Prostate gland (tissue), 2 donors: ENCODE data around the gene ERP27. TPM values are rescaled to one million over a fixed set of nuclear protein-coding genes. Genes with fewer than 3 reads are reported as not detected.

Experiments used
- DNase-seq: peaks from one replicate; pipeline ENCODE4 v3.0.0-alpha.2; 2019; ENCODE audit warnings: low spot score
- H3K27ac ChIP-seq, 2 donors: fragments of 200-600 bp; sonication (generic); 2 replicates each; pipeline ENCODE4 v1.5.1; 2017 to 2019
- H3K27me3 ChIP-seq: fragments of 200-600 bp; sonication (generic); replicated peaks from 2 replicates; pipeline ENCODE4 v1.5.1; 2019; ENCODE audit not compliant: insufficient read depth
- H3K36me3 ChIP-seq, 2 donors: fragments of 200-600 bp; sonication (generic); 1 replicate in 1 of 2; 2 replicates in 1 of 2; pipeline versions ENCODE4 v1.5.1 to v1.8.1; 2017 to 2019
- H3K4me1 ChIP-seq: fragments of 200-600 bp; sonication (generic); replicated peaks from 2 replicates; pipeline ENCODE4 v1.5.1; 2019
- H3K4me3 ChIP-seq, 2 donors: fragments of 200-600 bp; sonication (generic); 2 replicates each; pipeline ENCODE4 v1.5.1; 2017 to 2019
- H3K9me3 ChIP-seq: fragments of 200-600 bp; sonication (generic); 2 replicates; pipeline ENCODE4 v1.5.1; 2017
- POLR2A ChIP-seq: fragments of 450-650 bp; IDR thresholded peaks from one replicate; pipeline ENCODE4 v1.6.1; 2016; ENCODE audit warnings: antibody characterized with exemption, mild to moderate bottlenecking
- POLR2AphosphoS5 ChIP-seq: sonication (generic); formaldehyde crosslinking; IDR thresholded peaks from one replicate; pipeline ENCODE4 v1.6.1; 2017; ENCODE audit warnings: antibody characterized with exemption
- WGBS: methylation state at CpG from one replicate; pipeline ENCODE4 v1.1.5; 2018; 5-methylcytosine and 5-hydroxymethylcytosine counted together
- intact Hi-C: fragments of 100-400 bp; cut with DNase I; formaldehyde crosslinking; loops from one replicate; pipeline ENCODE4 v1.14.2; 2022
- total RNA-seq, 2 donors: library from RNA; depleted of rRNA; stranded (reverse); fragments of >200 nt; gene quantifications; one replicate each; pipeline ENCODE4 v1.1.0, GENCODE V29; 2016
- TF ChIP-seq, protein P1 (sequence below), 4 experiments: fragments of 200-600 bp in 2 of 4; fragments of 450-650 bp in 2 of 4; sonication (generic) in 2 of 4; IDR thresholded peaks; 1 replicate in 3 of 4; 2 replicates in 1 of 4; pipeline ENCODE4 v1.5.1; 2016 to 2019; ENCODE audit warnings: antibody characterized with exemption in 4 of 4, mild to moderate bottlenecking in 2 of 4, moderate library complexity in 2 of 4

Gene ERP27
- total RNA-seq, 2 donors from 2014 or later, result 0.57 to 2.3 TPM

DNA sequence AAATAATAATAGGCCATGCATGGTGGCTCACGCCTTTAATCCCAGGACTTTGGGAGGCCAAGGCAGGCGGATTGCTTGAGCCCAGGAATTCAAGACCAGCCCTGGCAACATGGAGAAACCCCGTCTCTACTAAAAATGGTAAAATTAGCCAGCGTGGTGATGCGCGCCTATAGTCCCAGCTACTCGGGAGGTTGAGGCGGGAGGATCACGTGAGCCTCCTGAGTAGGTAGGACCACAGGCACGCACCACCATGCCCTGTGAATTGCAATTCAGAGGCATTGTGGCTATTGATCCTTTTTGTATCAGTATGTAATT is 20.7 kb upstream of the ERP27 start:
- no peak for TF ChIP-seq POLR2A
- TF ChIP-seq, protein P1, sequence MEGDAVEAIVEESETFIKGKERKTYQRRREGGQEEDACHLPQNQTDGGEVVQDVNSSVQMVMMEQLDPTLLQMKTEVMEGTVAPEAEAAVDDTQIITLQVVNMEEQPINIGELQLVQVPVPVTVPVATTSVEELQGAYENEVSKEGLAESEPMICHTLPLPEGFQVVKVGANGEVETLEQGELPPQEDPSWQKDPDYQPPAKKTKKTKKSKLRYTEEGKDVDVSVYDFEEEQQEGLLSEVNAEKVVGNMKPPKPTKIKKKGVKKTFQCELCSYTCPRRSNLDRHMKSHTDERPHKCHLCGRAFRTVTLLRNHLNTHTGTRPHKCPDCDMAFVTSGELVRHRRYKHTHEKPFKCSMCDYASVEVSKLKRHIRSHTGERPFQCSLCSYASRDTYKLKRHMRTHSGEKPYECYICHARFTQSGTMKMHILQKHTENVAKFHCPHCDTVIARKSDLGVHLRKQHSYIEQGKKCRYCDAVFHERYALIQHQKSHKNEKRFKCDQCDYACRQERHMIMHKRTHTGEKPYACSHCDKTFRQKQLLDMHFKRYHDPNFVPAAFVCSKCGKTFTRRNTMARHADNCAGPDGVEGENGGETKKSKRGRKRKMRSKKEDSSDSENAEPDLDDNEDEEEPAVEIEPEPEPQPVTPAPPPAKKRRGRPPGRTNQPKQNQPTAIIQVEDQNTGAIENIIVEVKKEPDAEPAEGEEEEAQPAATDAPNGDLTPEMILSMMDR (IDR thresholded peaks at IDR 0.05), result no peak
- TF ChIP-seq POLR2AphosphoS5, result no peak
- no peak overlapping the region for H3K4me3 ChIP-seq
- H3K27me3 ChIP-seq, result no peaks in the 10 kb centered on the region
- intact Hi-C loops, result no loop called here
- WGBS, result 96% methylated on average over 10 of the region's 10 CpGs
- peaks cover 2% of the 10 kb centered on the region for H3K4me1 ChIP-seq
- no peaks in the 10 kb centered on the region for H3K9me3 ChIP-seq
- no peak overlapping the region for H3K27ac ChIP-seq
- H3K36me3 ChIP-seq, result no peaks in the 10 kb centered on the region
- no peak for DNase-seq

DNA sequence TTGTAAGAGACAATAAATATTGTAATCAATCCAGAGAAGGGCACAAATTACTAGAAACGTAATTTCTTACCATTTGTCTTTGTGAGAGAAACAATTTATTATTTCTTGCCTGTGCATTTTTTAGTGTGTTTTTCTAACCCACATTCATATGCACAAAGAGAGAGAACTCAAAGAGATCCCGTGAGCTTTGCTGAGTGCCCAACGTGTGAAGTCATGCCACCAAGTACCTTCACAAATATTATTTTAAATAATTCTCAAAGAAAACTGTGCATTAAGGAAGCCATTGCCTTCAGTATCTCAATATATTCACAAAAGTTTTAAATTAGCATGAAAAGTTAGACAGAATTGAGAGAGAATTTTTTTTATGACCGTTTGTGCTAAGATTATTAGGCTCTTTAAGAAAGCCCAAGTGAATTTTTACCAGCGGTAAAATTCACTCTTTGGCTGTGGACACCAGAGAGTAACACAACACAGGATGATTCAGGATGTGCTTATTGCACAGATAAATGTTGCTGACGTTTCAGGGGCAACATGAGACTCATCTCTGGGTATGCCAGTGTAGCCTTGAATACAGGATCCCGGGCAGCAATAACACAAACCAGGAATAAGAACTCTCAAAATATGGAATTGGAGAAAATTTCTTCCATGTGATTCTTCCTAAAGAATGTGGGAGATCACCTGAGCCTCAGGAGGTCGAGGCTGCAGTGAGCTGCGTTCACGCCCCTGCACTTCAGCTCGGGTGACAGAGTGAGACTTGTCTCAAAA is 20.2 kb upstream of the ERP27 start:
- whole genome bisulfite sequencing, result 79% methylated on average over 11 of the region's 11 CpGs
- Histone ChIP-seq H3K4me3 (no peak overlapping the region), H3K9me3 (no peaks in the 10 kb centered on the region), H3K27me3 (no peaks in the 10 kb centered on the region), H3K36me3 (no peaks in the 10 kb centered on the region), H3K27ac (peak overlapping the region; percentile 14 to 21), H3K4me1 (peaks cover 2% of the 10 kb centered on the region)
- intact Hi-C loops, result no loop called here
- DNase-seq, result no peak
- TF ChIP-seq POLR2AphosphoS5 (no peak), POLR2A (no peak)
- TF ChIP-seq, protein P1 (IDR thresholded peaks at IDR 0.05), result no peak

DNA sequence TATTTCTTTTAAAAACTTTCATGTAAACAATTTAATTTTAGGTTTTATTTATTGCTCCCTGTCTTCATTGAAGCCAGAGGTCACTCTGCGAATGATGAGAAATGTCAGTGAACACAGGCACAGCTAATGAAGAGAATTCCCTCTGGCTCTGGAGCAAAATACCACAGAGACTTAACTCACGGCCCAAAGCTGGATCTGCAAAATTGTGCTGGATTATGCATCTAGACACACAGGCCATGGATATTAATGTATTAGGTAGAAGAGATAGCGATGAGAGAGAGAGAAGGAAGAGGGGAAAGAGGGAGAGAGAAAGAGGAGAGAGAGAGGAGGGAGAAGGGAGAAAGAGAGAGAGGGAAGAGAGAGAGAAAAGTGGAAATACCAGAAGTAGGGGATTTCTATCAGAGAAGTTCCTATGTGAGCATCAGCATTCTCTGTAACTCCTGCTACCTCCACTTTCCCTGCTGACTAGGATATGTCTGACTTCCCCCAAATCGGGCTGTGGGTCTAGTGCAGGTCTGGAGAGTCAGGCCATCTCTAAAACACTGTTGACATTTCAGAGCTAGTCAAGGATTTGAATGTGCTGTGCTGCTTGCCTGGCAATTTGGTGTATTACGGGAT is 19.3 kb upstream of the ERP27 start:
- no peak for DNase-seq
- Histone ChIP-seq H3K4me1 (peaks cover 2% of the 10 kb centered on the region), H3K9me3 (no peaks in the 10 kb centered on the region), H3K4me3 (no peak overlapping the region), H3K36me3 (no peaks in the 10 kb centered on the region), H3K27ac (peak overlapping the region; percentile 21 to 28), H3K27me3 (no peaks in the 10 kb centered on the region)
- WGBS, result 66% methylated on average over 5 of the region's 5 CpGs
- intact Hi-C loops, result no loop called here
- TF ChIP-seq, protein P1 (IDR thresholded peaks at IDR 0.05), result no peak
- no peak for TF ChIP-seq POLR2A
- no peak for TF ChIP-seq POLR2AphosphoS5

DNA sequence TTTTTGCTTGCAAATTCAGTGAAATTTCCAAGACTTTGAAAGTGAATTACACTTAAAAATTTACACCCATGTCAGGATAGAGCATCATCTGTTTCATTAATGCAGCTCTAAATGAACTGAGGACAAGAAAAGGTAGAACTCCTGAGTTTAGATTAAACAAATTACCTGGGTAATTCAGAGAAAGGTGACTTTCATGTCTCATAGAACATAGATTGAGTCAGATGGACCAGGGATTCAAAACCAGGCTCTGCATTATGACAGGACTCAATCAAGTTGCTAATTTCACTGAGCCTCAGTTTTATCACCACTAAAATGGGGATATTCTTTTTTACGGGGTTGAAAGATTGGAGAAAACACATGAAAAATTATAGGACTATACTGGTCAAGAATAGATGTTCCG is 18.6 kb upstream of the ERP27 start:
- Histone ChIP-seq H3K27me3 (no peaks in the 10 kb centered on the region), H3K36me3 (no peaks in the 10 kb centered on the region), H3K27ac (peak overlapping the region; percentile 21 to 28), H3K4me1 (peaks cover 2% of the 10 kb centered on the region), H3K9me3 (no peaks in the 10 kb centered on the region), H3K4me3 (no peak overlapping the region)
- DNase-seq, result no peak
- 74% methylated on average over 2 of the region's 2 CpGs for WGBS
- TF ChIP-seq POLR2AphosphoS5, result no peak
- TF ChIP-seq, protein P1 (IDR thresholded peaks at IDR 0.05), result no peak
- no peak for TF ChIP-seq POLR2A
- intact Hi-C loops, result no loop called here
